ENCODE results near the gene GPR151.

GRCh38 chr5:146539973-146540372 lies 24.0 kb upstream of the GPR151 start:
- TF ChIP-seq CTCF (IDR thresholded peaks at IDR 0.05; ENCODE audit: insufficient read depth, low read length) (no peak), POLR2AphosphoS5 (IDR thresholded peaks at IDR 0.05; ENCODE audit: low read depth) (no peak), SPI1 (IDR thresholded peaks at IDR 0.05; ENCODE audit: borderline replicate concordance, low read depth) (no peak), GABPA (IDR thresholded peaks at IDR 0.05; ENCODE audit: low read depth) (no peak)
- TF ChIP-seq, protein P1, sequence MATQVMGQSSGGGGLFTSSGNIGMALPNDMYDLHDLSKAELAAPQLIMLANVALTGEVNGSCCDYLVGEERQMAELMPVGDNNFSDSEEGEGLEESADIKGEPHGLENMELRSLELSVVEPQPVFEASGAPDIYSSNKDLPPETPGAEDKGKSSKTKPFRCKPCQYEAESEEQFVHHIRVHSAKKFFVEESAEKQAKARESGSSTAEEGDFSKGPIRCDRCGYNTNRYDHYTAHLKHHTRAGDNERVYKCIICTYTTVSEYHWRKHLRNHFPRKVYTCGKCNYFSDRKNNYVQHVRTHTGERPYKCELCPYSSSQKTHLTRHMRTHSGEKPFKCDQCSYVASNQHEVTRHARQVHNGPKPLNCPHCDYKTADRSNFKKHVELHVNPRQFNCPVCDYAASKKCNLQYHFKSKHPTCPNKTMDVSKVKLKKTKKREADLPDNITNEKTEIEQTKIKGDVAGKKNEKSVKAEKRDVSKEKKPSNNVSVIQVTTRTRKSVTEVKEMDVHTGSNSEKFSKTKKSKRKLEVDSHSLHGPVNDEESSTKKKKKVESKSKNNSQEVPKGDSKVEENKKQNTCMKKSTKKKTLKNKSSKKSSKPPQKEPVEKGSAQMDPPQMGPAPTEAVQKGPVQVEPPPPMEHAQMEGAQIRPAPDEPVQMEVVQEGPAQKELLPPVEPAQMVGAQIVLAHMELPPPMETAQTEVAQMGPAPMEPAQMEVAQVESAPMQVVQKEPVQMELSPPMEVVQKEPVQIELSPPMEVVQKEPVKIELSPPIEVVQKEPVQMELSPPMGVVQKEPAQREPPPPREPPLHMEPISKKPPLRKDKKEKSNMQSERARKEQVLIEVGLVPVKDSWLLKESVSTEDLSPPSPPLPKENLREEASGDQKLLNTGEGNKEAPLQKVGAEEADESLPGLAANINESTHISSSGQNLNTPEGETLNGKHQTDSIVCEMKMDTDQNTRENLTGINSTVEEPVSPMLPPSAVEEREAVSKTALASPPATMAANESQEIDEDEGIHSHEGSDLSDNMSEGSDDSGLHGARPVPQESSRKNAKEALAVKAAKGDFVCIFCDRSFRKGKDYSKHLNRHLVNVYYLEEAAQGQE (IDR thresholded peaks at IDR 0.05; ENCODE audit: insufficient replicate concordance, low read depth), result no peak
